Endothelial cell of umbilical vein (primary cell): ENCODE data around the gene NRXN3. TPM values are rescaled to one million over a fixed set of nuclear protein-coding genes. Genes with fewer than 3 reads are reported as not detected.
A peak's percentile ranks its signal among the peaks of the same experiment; 100 is the strongest.

ENCODE experiments used
- BruUV-seq: library from RNA; stranded (reverse); fragments of 400-500 nt; replicated peaks from 2 replicates; lab custom pipeline; 2021; lab: Mats Ljungman, UMichigan
- CTCF ChIA-PET: fragments of 300-600, 350-600 bp; sonication (Branson Sonifier 250); formaldehyde crosslinking; loops from one replicate; lab custom pipeline; 2021; ENCODE audit warnings: antibody characterized with exemption, inconsistent platforms; lab: Charles Lee
- POLR2A ChIA-PET: fragments of 300-600, 350-600 bp; sonication (Branson Sonifier 250); formaldehyde crosslinking; loops from one replicate; lab custom pipeline; 2021; ENCODE audit warnings: antibody characterized with exemption, inconsistent platforms; lab: Charles Lee
- DNase-seq: peaks from one replicate; pipeline ENCODE4 v3.0.0-alpha.2; 2011; ENCODE audit warnings: low read depth, low spot score
- FAIRE-seq: peaks from 2 replicates; lab custom pipeline; 2011; peaks lifted over from hg19 to GRCh38; lab: Jason Lieb, UNC
- H2AFZ ChIP-seq: 2 replicates; pipeline ENCODE4 v1.6.0; 2012; ENCODE audit warnings: low read depth, low read length, control low read depth, inconsistent platforms
- H3K27ac ChIP-seq: 2 replicates; pipeline ENCODE4 v1.5.1; 2011; ENCODE audit warnings: low read depth, mild to moderate bottlenecking, control low read depth, low read length, moderate library complexity; ENCODE audit not compliant: insufficient read depth
- H3K27me3 ChIP-seq, 2 experiments: 2 replicates each; pipeline versions ENCODE4 v1.6.0 to v1.6.1; 2011; ENCODE audit warnings: low read length in 2 of 2, mixed read lengths in 1 of 2; ENCODE audit not compliant: control insufficient read depth in 2 of 2, insufficient read depth in 2 of 2
- H3K36me3 ChIP-seq, 2 experiments: 2 replicates in 1 of 2; 3 replicates in 1 of 2; pipeline ENCODE4 v1.5.1; 2011; ENCODE audit warnings: low read length in 2 of 2, mild to moderate bottlenecking in 1 of 2, moderate library complexity in 1 of 2; ENCODE audit not compliant: control insufficient read depth in 2 of 2, insufficient read depth in 2 of 2; ENCODE audit errors: extremely low read depth in 1 of 2
- H3K4me1 ChIP-seq: 3 replicates; pipeline ENCODE4 v1.5.1; 2011; ENCODE audit warnings: mild to moderate bottlenecking, low read length; ENCODE audit not compliant: control insufficient read depth, insufficient read depth; ENCODE audit errors: extremely low read depth
- H3K4me2 ChIP-seq: 2 replicates; pipeline ENCODE4 v1.6.1; 2011; ENCODE audit warnings: low read length, control low read depth, mixed read lengths; ENCODE audit not compliant: insufficient read depth
- H3K4me3 ChIP-seq, 3 experiments: fragments of 200-600 bp in 1 of 3; sonication (generic), shearing (Covaris generic) in 1 of 3; replicated peaks in 1 of 3; 2 replicates each; pipeline ENCODE4 v1.5.1; 2011 to 2016; ENCODE audit warnings: control low read depth in 3 of 3, low read length in 3 of 3, mild to moderate bottlenecking in 2 of 3, inconsistent platforms in 1 of 3, low read depth in 1 of 3, moderate library complexity in 1 of 3; ENCODE audit not compliant: insufficient read depth in 1 of 3
- H3K79me2 ChIP-seq: 2 replicates; pipeline ENCODE4 v1.6.0; 2012; ENCODE audit warnings: low read length, inconsistent platforms; ENCODE audit not compliant: control insufficient read depth, insufficient read depth
- H3K9ac ChIP-seq: replicated peaks from 2 replicates; pipeline ENCODE3; 2011; ENCODE audit warnings: low read length, control low read depth; ENCODE audit not compliant: insufficient read depth; ENCODE audit errors: extremely low read depth
- H3K9me1 ChIP-seq: replicated peaks from 3 replicates; pipeline ENCODE4 v1.6.0; 2011; ENCODE audit warnings: mild to moderate bottlenecking, low read length; ENCODE audit not compliant: control insufficient read depth, insufficient read depth; ENCODE audit errors: extremely low read depth
- H3K9me3 ChIP-seq: replicated peaks from 2 replicates; pipeline ENCODE4 v1.5.1; 2012; ENCODE audit warnings: low read length, inconsistent platforms; ENCODE audit not compliant: control insufficient read depth, insufficient read depth
- H4K20me1 ChIP-seq: replicated peaks from 2 replicates; pipeline ENCODE3; 2011; ENCODE audit warnings: mild to moderate bottlenecking, low read length; ENCODE audit not compliant: control insufficient read depth, insufficient read depth; ENCODE audit errors: extremely low read depth
- CTCF ChIP-seq, 2 donors: IDR thresholded peaks; 1 replicate in 1 of 2; 2 replicates in 1 of 2; pipeline ENCODE4 v1.5.1; 2011; ENCODE audit warnings: low read length in 2 of 2, mild to moderate bottlenecking in 2 of 2, moderate library complexity in 2 of 2, control low read depth in 1 of 2, inconsistent platforms in 1 of 2, low read depth in 1 of 2; ENCODE audit not compliant: insufficient read depth in 1 of 2; ENCODE audit errors: extremely low read depth in 1 of 2
- FOS ChIP-seq: IDR thresholded peaks from 2 replicates; pipeline ENCODE4 v1.6.1; 2011; ENCODE audit warnings: mild to moderate bottlenecking, low read length, moderate library complexity, borderline replicate concordance; ENCODE audit not compliant: insufficient read depth
- MAX ChIP-seq: IDR thresholded peaks from 2 replicates; pipeline ENCODE4 v1.6.1; 2011; ENCODE audit not compliant: insufficient read depth, insufficient read length
- POLR2A ChIP-seq: IDR thresholded peaks from 2 replicates; pipeline ENCODE4 v1.6.1; 2012; ENCODE audit warnings: low read depth, mild to moderate bottlenecking, control low read depth, low read length
- POLR2AphosphoS5 ChIP-seq: IDR thresholded peaks from 2 replicates; pipeline ENCODE4 v1.6.1; 2012; ENCODE audit warnings: low read depth, mild to moderate bottlenecking, control low read depth, low read length, moderate library complexity; ENCODE audit not compliant: insufficient read depth
- dilution Hi-C: fragments of 300-500 bp; cut with MboI; formaldehyde crosslinking; loops from one replicate; pipeline ENCODE4 v1.15.0; 2019; ENCODE audit warnings: low sequenced_read_pairs; ENCODE audit not compliant: extremely low pct_ligation_motif_present
- intact Hi-C: fragments of 100-400 bp; cut with micrococcal nuclease; formaldehyde crosslinking; loops from one replicate; pipeline ENCODE4 v1.10.0; 2022
- polyA plus RNA-seq, 4 experiments: library from polyadenylated mRNA; depleted of rRNA in 3 of 4; stranded (reverse) in 3 of 4; unstranded in 1 of 4; fragments of >200 nt; gene quantifications; 2 replicates each; pipeline versions ENCODE4 v1.2.1 to v1.2.3, GENCODE V29; 2011 to 2012; ENCODE audit warnings: missing spikeins in 1 of 4
- total RNA-seq: library from RNA; stranded (reverse); gene quantifications from 2 replicates; pipeline ENCODE4 v1.2.3, GENCODE V29; 2021

The NRXN3 gene
- total and polyA plus RNA-seq, 2 donors (not counting 3 experiments of a cell fraction or from before 2014, with no cell fraction given) = 0.72 to 4.2 TPM

GRCh38 chr14:78697341-78697740 lies 527.2 kb downstream of the NRXN3 start:
- Histone ChIP-seq H3K27ac (no peak overlapping the region), H3K4me1 (no peaks in the 10 kb centered on the region), H3K9ac (no peak overlapping the region), H3K36me3 (no peaks in the 10 kb centered on the region), H3K4me2 (no peak overlapping the region), H3K9me1 (no peaks in the 10 kb centered on the region), H3K4me3 (no peak overlapping the region), H2AFZ (no peak overlapping the region), H3K27me3 (no peaks in the 10 kb centered on the region), H4K20me1 (no peaks in the 10 kb centered on the region), H3K79me2 (no peaks in the 10 kb centered on the region), H3K9me3 (no peaks in the 10 kb centered on the region)
- dilution Hi-C loops = no loop called here
- DNase-seq (peak; percentile 46), FAIRE-seq (no peak)
- POLR2A ChIA-PET = no interaction called here
- peak; percentile 11 to 35 for TF ChIP-seq CTCF (IDR thresholded peaks at IDR 0.05; ENCODE audit: extremely low read depth in 1 of 2, insufficient read depth in 1 of 2, low read depth in 1 of 2, low read length in 2 of 2)
- TF ChIP-seq MAX = no peak
- no peak for TF ChIP-seq FOS
- BruUV-seq = no TSS peak
- CTCF ChIA-PET = interaction anchor here (1.5 kb wide), 1 partner anchor 131 kb away, joined by 7 read pairs; no protein-coding TSS in a partner anchor
- intact Hi-C loops = loop anchor here (1.0 to 5.0 kb wide), 4 partner anchors 100 to 675 kb away; no protein-coding TSS in a partner anchor

GRCh38 chr14:78698991-78699390 lies 528.8 kb downstream of the NRXN3 start:
- intact Hi-C loops (loop anchor here (5.0 kb wide), 1 partner anchor 102 kb away; no protein-coding TSS in a partner anchor), dilution Hi-C loops (no loop called here)
- POLR2A ChIA-PET = no interaction called here
- Histone ChIP-seq H3K4me3 (no peak overlapping the region), H3K4me2 (no peak overlapping the region), H3K27ac (no peak overlapping the region), H3K79me2 (no peaks in the 10 kb centered on the region), H3K9ac (no peak overlapping the region), H3K9me3 (no peaks in the 10 kb centered on the region), H4K20me1 (no peaks in the 10 kb centered on the region), H3K36me3 (no peaks in the 10 kb centered on the region), H3K27me3 (no peaks in the 10 kb centered on the region), H2AFZ (no peak overlapping the region), H3K4me1 (no peaks in the 10 kb centered on the region), H3K9me1 (no peaks in the 10 kb centered on the region)
- CTCF ChIA-PET = interaction anchor here (0.6 to 2.5 kb wide), 7 partner anchors 104 to 1230 kb away, joined by 3 to 9 read pairs (median 7); no protein-coding TSS in a partner anchor
- no peak for FAIRE-seq
- BruUV-seq = no TSS peak
- TF ChIP-seq CTCF (IDR thresholded peaks at IDR 0.05; ENCODE audit: extremely low read depth in 1 of 2, insufficient read depth in 1 of 2, low read depth in 1 of 2, low read length in 2 of 2) = no peak
- TF ChIP-seq FOS = no peak
- TF ChIP-seq POLR2A = no peak
- TF ChIP-seq POLR2AphosphoS5 = no peak
- no peak for TF ChIP-seq MAX
- no peak for DNase-seq
